ENCODE data around the gene ASB2.

DNA sequence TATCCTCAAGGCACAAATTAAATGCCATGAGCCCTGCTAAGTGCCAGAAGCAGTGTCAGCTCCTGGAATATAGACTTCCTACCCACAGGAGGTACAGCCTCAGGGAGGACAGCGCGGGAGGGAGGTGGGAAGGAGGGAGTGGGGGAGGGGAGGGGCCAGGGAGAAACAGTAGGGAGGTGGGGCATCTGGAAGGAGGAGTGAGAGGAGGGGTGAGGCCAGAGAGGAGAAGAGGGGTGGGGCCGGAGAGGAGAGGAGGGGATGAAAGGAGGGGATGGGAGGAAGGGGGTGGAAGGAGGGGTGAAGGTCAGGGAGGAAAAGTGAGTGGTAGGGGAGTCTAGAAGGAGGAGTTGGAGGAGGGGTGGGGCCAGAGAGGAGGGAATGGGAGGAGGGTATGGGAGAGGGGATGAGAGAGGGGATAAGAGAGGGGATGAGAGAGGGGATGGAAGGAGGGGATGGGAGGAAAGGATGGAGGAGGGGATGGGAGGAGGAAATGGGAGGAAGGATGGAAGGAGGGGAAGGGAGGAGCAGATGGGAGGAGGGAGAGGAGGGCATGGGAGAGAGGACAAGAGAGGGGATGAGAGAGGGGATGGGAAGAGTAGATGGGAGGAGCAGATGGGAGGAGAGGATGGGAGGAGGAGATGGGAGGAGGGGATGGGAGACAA lies 11.6 kb upstream of the ASB2 start:
- no peak for TF ChIP-seq POLR2AphosphoS5 (IDR thresholded peaks at IDR 0.05)
- no peak for TF ChIP-seq EZH2 (IDR thresholded peaks at IDR 0.05; ENCODE audit: borderline replicate concordance, insufficient read depth, low read length, poor library complexity, severe bottlenecking)
- TF ChIP-seq, protein P1, sequence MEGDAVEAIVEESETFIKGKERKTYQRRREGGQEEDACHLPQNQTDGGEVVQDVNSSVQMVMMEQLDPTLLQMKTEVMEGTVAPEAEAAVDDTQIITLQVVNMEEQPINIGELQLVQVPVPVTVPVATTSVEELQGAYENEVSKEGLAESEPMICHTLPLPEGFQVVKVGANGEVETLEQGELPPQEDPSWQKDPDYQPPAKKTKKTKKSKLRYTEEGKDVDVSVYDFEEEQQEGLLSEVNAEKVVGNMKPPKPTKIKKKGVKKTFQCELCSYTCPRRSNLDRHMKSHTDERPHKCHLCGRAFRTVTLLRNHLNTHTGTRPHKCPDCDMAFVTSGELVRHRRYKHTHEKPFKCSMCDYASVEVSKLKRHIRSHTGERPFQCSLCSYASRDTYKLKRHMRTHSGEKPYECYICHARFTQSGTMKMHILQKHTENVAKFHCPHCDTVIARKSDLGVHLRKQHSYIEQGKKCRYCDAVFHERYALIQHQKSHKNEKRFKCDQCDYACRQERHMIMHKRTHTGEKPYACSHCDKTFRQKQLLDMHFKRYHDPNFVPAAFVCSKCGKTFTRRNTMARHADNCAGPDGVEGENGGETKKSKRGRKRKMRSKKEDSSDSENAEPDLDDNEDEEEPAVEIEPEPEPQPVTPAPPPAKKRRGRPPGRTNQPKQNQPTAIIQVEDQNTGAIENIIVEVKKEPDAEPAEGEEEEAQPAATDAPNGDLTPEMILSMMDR (IDR thresholded peaks at IDR 0.05; ENCODE audit: poor library complexity, severe bottlenecking) = no peak
- TF ChIP-seq EP300 (conservative IDR thresholded peaks at IDR 0.05; ENCODE audit: poor library complexity, severe bottlenecking) = no peak
- no peak for TF ChIP-seq TAF1 (IDR thresholded peaks at IDR 0.05; ENCODE audit: low read depth)
- TF ChIP-seq RAD21 (conservative IDR thresholded peaks at IDR 0.05) = no peak
- TF ChIP-seq, protein P2, sequence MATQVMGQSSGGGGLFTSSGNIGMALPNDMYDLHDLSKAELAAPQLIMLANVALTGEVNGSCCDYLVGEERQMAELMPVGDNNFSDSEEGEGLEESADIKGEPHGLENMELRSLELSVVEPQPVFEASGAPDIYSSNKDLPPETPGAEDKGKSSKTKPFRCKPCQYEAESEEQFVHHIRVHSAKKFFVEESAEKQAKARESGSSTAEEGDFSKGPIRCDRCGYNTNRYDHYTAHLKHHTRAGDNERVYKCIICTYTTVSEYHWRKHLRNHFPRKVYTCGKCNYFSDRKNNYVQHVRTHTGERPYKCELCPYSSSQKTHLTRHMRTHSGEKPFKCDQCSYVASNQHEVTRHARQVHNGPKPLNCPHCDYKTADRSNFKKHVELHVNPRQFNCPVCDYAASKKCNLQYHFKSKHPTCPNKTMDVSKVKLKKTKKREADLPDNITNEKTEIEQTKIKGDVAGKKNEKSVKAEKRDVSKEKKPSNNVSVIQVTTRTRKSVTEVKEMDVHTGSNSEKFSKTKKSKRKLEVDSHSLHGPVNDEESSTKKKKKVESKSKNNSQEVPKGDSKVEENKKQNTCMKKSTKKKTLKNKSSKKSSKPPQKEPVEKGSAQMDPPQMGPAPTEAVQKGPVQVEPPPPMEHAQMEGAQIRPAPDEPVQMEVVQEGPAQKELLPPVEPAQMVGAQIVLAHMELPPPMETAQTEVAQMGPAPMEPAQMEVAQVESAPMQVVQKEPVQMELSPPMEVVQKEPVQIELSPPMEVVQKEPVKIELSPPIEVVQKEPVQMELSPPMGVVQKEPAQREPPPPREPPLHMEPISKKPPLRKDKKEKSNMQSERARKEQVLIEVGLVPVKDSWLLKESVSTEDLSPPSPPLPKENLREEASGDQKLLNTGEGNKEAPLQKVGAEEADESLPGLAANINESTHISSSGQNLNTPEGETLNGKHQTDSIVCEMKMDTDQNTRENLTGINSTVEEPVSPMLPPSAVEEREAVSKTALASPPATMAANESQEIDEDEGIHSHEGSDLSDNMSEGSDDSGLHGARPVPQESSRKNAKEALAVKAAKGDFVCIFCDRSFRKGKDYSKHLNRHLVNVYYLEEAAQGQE (IDR thresholded peaks at IDR 0.05; ENCODE audit: borderline replicate concordance) = no peak
